Hepatocyte (in vitro differentiated cells): ENCODE results near the gene GOLGA8A.

Source experiments
- EZH2phosphoT487 ChIP-seq: fragments of 200-600 bp; sonication (generic); IDR thresholded peaks from one replicate; pipeline ENCODE4 v1.6.1; 2018; ENCODE audit warnings: antibody characterized with exemption, mild to moderate bottlenecking, low read depth, moderate library complexity; ENCODE audit not compliant: unreplicated experiment, severe bottlenecking
- TF ChIP-seq, protein P1 (sequence below): fragments of 200-600 bp; sonication (generic); IDR thresholded peaks from 2 replicates; pipeline ENCODE4 v1.5.1; 2016; ENCODE audit warnings: antibody characterized with exemption, mild to moderate bottlenecking; ENCODE audit not compliant: poor library complexity

DNA sequence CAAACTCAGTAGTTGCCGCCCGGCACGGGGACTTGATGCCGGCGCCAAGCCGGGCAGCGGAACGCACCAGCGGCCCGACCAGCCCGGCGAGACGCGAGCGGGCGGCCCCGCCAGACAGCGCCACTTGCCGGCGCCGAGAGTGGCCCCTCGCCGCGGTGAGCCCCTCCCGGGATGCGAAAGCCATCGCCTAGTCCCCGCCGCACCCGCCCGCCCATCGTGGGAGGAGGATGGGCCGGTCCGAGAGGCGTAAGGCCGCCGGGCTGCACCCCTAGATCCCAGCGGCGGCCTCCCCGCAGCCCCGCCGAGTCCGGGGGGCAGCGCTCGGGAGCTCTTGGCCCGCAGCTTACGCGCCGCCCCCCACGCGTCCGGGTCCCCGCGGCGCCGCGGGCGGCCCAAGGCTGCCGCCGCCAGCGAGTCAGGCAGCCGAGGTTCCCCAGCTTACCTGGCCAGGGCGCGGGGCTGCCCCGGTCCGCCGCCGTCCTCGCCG lies 609 bp downstream of the GOLGA8A start:
- TF ChIP-seq, protein P1, sequence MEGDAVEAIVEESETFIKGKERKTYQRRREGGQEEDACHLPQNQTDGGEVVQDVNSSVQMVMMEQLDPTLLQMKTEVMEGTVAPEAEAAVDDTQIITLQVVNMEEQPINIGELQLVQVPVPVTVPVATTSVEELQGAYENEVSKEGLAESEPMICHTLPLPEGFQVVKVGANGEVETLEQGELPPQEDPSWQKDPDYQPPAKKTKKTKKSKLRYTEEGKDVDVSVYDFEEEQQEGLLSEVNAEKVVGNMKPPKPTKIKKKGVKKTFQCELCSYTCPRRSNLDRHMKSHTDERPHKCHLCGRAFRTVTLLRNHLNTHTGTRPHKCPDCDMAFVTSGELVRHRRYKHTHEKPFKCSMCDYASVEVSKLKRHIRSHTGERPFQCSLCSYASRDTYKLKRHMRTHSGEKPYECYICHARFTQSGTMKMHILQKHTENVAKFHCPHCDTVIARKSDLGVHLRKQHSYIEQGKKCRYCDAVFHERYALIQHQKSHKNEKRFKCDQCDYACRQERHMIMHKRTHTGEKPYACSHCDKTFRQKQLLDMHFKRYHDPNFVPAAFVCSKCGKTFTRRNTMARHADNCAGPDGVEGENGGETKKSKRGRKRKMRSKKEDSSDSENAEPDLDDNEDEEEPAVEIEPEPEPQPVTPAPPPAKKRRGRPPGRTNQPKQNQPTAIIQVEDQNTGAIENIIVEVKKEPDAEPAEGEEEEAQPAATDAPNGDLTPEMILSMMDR = no peak
- TF ChIP-seq EZH2phosphoT487 = no peak
